SJCRH30 (cell line): Measurements from ENCODE around the gene CDK6. TPM values are rescaled to one million over a fixed set of nuclear protein-coding genes. Genes with fewer than 3 reads are reported as not detected.
"Not testable (repeated sequence)": the region's sequence is repeated elsewhere in the genome, so short reads cannot be mapped to it uniquely, and the experiment has no call there.

ENCODE experiments used
- DNase-seq, 2 experiments: peaks; one replicate each; pipeline ENCODE4 v3.0.0-alpha.2; 2015 to 2020
- H3K27ac ChIP-seq: fragments of 250-450 bp; sonication (Bioruptor Pico); 2 replicates; pipeline ENCODE4 v1.5.1; 2020; ENCODE audit warnings: mild to moderate bottlenecking, moderate library complexity
- H3K27me3 ChIP-seq: fragments of 250-450 bp; sonication (Bioruptor Pico); 2 replicates; pipeline ENCODE4 v1.5.1; 2020; ENCODE audit warnings: mild to moderate bottlenecking, moderate library complexity
- H3K36me3 ChIP-seq: fragments of 250-450 bp; sonication (Bioruptor Pico); 2 replicates; pipeline ENCODE4 v1.5.1; 2020; ENCODE audit warnings: mild to moderate bottlenecking, moderate library complexity
- H3K4me1 ChIP-seq: fragments of 250-450 bp; sonication (Bioruptor Pico); 2 replicates; pipeline ENCODE4 v1.5.1; 2020; ENCODE audit warnings: mild to moderate bottlenecking, moderate library complexity
- H3K4me3 ChIP-seq: fragments of 250-450 bp; sonication (Bioruptor Pico); 2 replicates; pipeline ENCODE4 v1.5.1; 2020; ENCODE audit warnings: mild to moderate bottlenecking, moderate library complexity
- H3K9me3 ChIP-seq: fragments of 250-450 bp; sonication (Bioruptor Pico); replicated peaks from 2 replicates; pipeline ENCODE4 v1.5.1; 2020; ENCODE audit warnings: mild to moderate bottlenecking, moderate library complexity
- total RNA-seq: library from RNA; depleted of rRNA; stranded (reverse); fragments of >200 nt; shearing (Covaris generic); gene quantifications from 2 replicates; pipeline ENCODE4 v1.2.3, GENCODE V29; 2014

CDK6 gene
- total RNA-seq, 1 experiment from 2014 or later = 194 TPM

GRCh38 chr7:92744180-92744579, 92.2 kb downstream of the CDK6 start:
- H3K27me3 ChIP-seq, H3K9me3 ChIP-seq, H3K4me1 ChIP-seq, H3K27ac ChIP-seq, H3K4me3 ChIP-seq, DNase-seq: not testable (repeated sequence)
- peaks cover 39% of the 10 kb centered on the region for H3K36me3 ChIP-seq

DNA sequence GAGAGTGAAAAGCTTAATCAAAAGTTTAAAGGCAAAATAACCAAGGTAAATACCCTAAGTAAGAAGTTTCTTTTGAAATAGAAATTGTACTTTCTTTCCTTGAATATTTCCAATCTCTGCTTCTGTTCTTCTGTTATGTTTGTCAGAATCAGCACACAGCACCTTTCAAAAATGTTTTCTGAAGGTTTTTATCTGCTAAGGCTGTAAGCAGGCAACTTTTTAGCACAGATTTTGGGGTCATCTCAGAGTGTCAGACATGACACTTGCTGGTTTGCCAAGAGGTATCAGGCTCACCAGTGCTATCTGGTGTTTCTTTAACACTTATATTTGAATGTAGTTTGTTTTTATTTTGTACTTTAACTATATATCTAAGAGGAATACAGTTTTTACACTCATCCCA, 94.2 kb downstream of the CDK6 start:
- Histone ChIP-seq H3K9me3 (no peaks in the 10 kb centered on the region), H3K4me3 (no peak overlapping the region), H3K27ac (no peak overlapping the region), H3K4me1 (no peaks in the 10 kb centered on the region), H3K36me3 (peaks cover 36% of the 10 kb centered on the region), H3K27me3 (no peaks in the 10 kb centered on the region)
- DNase-seq = no peak

- Histone ChIP-seq H3K27me3 (no peaks in the 10 kb centered on the region), H3K4me1 (no peaks in the 10 kb centered on the region), H3K4me3 (no peak overlapping the region), H3K36me3 (peaks cover 39% of the 10 kb centered on the region), H3K9me3 (no peaks in the 10 kb centered on the region), H3K27ac (no peak overlapping the region)
- no peak for DNase-seq
Measured at GRCh38 chr7:92740700-92741126, 95.7 kb downstream of the CDK6 start.

DNA sequence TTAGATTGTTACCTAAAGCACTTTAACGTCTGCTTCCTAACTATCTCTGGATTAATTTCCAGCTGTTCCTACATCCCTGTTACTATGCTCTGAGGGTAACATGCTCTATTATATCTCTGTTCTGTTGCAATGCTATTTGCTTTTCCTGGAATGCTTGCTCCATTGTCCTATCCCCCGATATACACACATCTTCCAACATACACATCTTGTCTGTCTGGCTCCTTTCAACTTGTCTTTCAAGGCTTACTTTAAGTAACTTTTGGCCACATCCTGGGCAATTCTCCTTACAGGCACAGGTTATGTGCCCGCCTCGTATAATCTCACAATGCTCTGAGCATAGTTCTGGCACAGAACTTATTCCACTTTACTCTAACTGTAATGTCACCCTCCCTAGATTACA, 96.2 kb downstream of the CDK6 start:
- Histone ChIP-seq H3K36me3 (peaks cover 43% of the 10 kb centered on the region), H3K27ac (no peak overlapping the region), H3K4me3 (no peak overlapping the region), H3K9me3 (no peaks in the 10 kb centered on the region), H3K4me1 (no peaks in the 10 kb centered on the region), H3K27me3 (no peaks in the 10 kb centered on the region)
- no peak for DNase-seq

GRCh38 chr7:92739091-92739490, 97.3 kb downstream of the CDK6 start:
- H3K4me1 ChIP-seq = no peaks in the 10 kb centered on the region; the same call in 1 of the 2 replicates
- H3K9me3 ChIP-seq = no peaks in the 10 kb centered on the region
- no peak for DNase-seq

GRCh38 chr7:92737706-92738105, 98.7 kb downstream of the CDK6 start:
- H3K27ac ChIP-seq = no peak overlapping the region
- no peaks in the 10 kb centered on the region for H3K27me3 ChIP-seq
- no peaks in the 10 kb centered on the region; the same call in 1 of the 2 replicates for H3K4me1 ChIP-seq
- no peak overlapping the region for H3K4me3 ChIP-seq
- no peak for DNase-seq
- H3K9me3 ChIP-seq = no peaks in the 10 kb centered on the region
- peaks cover 27% of the 10 kb centered on the region for H3K36me3 ChIP-seq

More at GRCh38 chr7:92739091-92739490, 97.3 kb downstream of the CDK6 start:
- H3K27me3 ChIP-seq = no peaks in the 10 kb centered on the region
- peaks cover 38% of the 10 kb centered on the region for H3K36me3 ChIP-seq
- no peak overlapping the region for H3K27ac ChIP-seq
- no peak overlapping the region for H3K4me3 ChIP-seq

DNA sequence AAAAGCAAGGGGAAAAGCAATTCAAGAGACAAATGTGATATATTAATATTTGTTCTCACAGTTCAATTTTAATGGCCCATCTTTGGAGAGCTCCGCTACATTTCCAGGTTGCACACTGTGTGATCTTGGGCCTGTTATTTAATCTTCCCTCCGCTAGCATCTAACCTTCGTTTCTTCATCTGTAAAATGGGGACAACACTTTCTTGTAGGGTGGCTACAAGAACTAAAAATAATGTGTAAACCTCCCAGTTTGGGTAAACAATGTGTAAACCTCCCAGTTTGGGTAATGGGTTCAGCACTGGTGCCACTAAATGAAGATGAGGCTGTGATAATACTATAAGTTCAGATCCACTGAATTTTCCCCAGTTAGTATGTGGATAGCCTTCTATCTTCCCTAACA, 99.5 kb downstream of the CDK6 start:
- peaks cover 30% of the 10 kb centered on the region for H3K36me3 ChIP-seq
- no peaks in the 10 kb centered on the region for H3K27me3 ChIP-seq
- no peaks in the 10 kb centered on the region; the same call in 1 of the 2 replicates for H3K4me1 ChIP-seq
- no peak overlapping the region for H3K4me3 ChIP-seq
- DNase-seq = no peak
- H3K27ac ChIP-seq = no peak overlapping the region
- no peaks in the 10 kb centered on the region for H3K9me3 ChIP-seq

DNA sequence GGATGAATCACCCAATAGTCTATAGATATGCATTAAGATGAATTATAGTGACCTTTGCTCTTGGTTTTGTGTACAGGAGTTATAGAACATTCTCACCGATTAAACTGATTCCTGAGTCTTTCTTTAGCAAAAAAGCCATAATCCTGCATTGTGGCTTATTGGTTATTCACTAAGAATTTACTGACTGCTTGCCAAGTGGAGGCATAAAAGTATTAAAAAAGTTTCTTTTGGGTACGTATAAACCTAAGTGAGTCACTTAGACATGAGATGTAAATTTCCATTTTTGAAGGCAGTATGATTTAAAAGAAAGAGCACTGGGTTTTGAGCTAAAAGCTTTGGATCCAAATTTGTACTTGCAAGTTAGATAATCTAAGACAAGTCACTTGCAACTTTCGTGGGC, 100.7 kb downstream of the CDK6 start:
- Histone ChIP-seq H3K27me3 (no peaks in the 10 kb centered on the region), H3K9me3 (no peaks in the 10 kb centered on the region), H3K27ac (no peak overlapping the region), H3K36me3 (peaks cover 29% of the 10 kb centered on the region), H3K4me1 (no peaks in the 10 kb centered on the region; the same call in 1 of the 2 replicates), H3K4me3 (no peak overlapping the region)
- no peak for DNase-seq

- no peak for DNase-seq
- Histone ChIP-seq H3K4me3 (no peak overlapping the region), H3K9me3 (no peaks in the 10 kb centered on the region), H3K4me1 (no peaks in the 10 kb centered on the region; the same call in 1 of the 2 replicates), H3K36me3 (peaks cover 38% of the 10 kb centered on the region), H3K27me3 (no peaks in the 10 kb centered on the region), H3K27ac (no peak overlapping the region)
Measured at GRCh38 chr7:92732316-92733036, 103.9 kb downstream of the CDK6 start.

DNA sequence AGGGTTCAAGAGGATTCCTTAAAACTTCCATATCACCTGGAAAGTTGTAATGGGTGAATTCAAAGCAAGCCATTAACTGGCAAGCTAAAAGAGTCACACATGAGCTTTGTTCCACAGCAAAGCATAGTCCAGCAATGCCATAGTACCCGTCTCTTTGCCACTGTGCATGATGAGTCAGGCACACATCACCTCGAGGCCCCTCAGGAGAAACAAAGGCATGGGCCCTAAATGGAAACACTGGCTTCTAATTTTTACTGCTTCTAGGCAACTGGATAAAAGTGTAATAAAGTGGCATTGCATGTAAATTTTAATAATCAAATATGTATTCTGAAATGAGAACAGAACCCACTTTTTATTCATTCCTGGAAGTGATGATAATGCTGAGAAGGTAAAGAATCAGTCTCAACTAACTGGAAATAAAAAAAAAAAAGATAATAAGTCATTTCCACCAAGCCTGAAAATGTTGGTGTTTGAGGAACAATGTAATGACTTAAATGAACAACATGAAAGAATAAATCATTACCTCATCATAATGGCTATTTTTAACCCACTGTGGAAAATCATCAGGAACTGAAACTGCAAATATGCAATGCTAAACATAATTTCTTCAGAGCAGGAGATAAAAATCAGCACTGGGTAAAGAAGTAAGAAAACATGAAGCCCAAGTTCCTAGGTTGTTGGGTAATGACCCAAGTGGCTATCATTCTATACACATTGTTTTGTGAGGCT, 104.9 kb downstream of the CDK6 start:
- no peaks in the 10 kb centered on the region for H3K9me3 ChIP-seq
- peaks cover 31% of the 10 kb centered on the region for H3K36me3 ChIP-seq
- DNase-seq = no peak
- no peaks in the 10 kb centered on the region for H3K27me3 ChIP-seq
- no peaks in the 10 kb centered on the region; the same call in 1 of the 2 replicates for H3K4me1 ChIP-seq
- H3K4me3 ChIP-seq = no peak overlapping the region
- no peak overlapping the region for H3K27ac ChIP-seq

DNA sequence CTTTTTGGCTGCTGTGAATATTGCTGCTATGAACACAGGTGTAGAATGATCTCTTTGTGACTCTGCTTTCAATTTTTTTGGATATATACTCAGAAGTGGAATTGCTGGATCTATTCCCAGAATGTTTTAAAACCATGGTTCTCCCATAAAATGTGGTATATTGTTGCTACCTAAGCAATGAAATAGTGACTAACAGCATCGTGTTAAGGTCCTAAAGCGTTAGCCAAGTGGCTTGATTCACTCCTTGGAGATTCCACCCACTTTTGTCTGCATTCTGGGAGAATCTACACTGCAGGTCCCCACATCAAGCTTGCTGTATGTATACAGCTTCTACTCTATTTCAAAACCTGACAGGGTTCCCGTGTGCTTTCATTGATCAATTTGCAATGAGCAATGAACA, 105.6 kb downstream of the CDK6 start:
- Histone ChIP-seq H3K4me1 (no peaks in the 10 kb centered on the region; the same call in 1 of the 2 replicates), H3K27me3 (no peaks in the 10 kb centered on the region), H3K27ac (no peak overlapping the region), H3K4me3 (no peak overlapping the region), H3K36me3 (peaks cover 26% of the 10 kb centered on the region), H3K9me3 (no peaks in the 10 kb centered on the region)
- no peak for DNase-seq

- Histone ChIP-seq H3K27ac (no peak overlapping the region), H3K9me3 (no peaks in the 10 kb centered on the region), H3K4me1 (peaks cover 7% of the 10 kb centered on the region), H3K4me3 (no peak overlapping the region), H3K27me3 (no peaks in the 10 kb centered on the region), H3K36me3 (peaks cover 27% of the 10 kb centered on the region)
- no peak for DNase-seq
Measured at GRCh38 chr7:92729751-92730150, 106.6 kb downstream of the CDK6 start.

- no peaks in the 10 kb centered on the region for H3K9me3 ChIP-seq
- H3K27ac ChIP-seq = no peak overlapping the region
- H3K4me3 ChIP-seq = no peak overlapping the region
- peaks cover 13% of the 10 kb centered on the region for H3K4me1 ChIP-seq
- no peak for DNase-seq
- H3K36me3 ChIP-seq = peaks cover 32% of the 10 kb centered on the region
- no peaks in the 10 kb centered on the region for H3K27me3 ChIP-seq
Measured at GRCh38 chr7:92729172-92729571, 107.2 kb downstream of the CDK6 start.

DNA sequence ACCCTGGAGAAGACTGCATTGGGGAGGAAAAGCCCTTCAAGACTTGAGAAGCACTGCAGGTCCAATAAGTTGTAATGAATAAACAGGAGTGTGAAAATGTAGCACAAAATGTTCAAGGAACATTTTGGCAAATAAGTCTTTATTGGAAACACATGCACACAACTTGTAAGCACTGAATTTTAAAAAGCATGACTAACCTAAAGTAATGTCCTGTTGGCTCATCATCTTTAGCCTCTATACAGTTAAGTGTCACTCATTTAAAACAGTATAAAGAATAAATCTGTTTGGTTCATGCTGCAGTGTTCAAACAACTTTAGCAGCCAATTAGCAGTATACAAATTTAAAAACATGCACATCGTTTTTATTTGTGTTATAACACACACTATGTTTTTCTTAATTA, 108.6 kb downstream of the CDK6 start:
- Histone ChIP-seq H3K36me3 (peaks cover 34% of the 10 kb centered on the region), H3K27me3 (no peaks in the 10 kb centered on the region), H3K4me3 (no peak overlapping the region), H3K27ac (no peak overlapping the region), H3K4me1 (peaks cover 27% of the 10 kb centered on the region), H3K9me3 (no peaks in the 10 kb centered on the region)
- DNase-seq = no peak

GRCh38 chr7:92725161-92725925, 111.0 kb downstream of the CDK6 start:
- no peak overlapping the region for H3K4me3 ChIP-seq
- no peaks in the 10 kb centered on the region for H3K27me3 ChIP-seq
- H3K27ac ChIP-seq = no peak overlapping the region
- H3K36me3 ChIP-seq = peaks cover 43% of the 10 kb centered on the region
- H3K9me3 ChIP-seq = no peaks in the 10 kb centered on the region
- H3K4me1 ChIP-seq = peaks cover 50% of the 10 kb centered on the region
- no peak for DNase-seq
